Measurements from ENCODE around the gene SLK. TPM values are rescaled to one million over a fixed set of nuclear protein-coding genes. Genes with fewer than 3 reads are reported as not detected.

Gene SLK
- total and polyA plus RNA-seq, 2 donors (not counting 3 experiments of a cell fraction or from before 2014, with no cell fraction given): 4.5 to 36.0 TPM

GRCh38 chr10:104067525-104067924, 100.6 kb downstream of the SLK start:
- intact Hi-C loops (cut with micrococcal nuclease) (no loop called here), dilution Hi-C loops (cut with MboI; ENCODE audit: extremely low pct_ligation_motif_present, low sequenced_read_pairs) (no loop called here)
- DNase-seq (ENCODE audit: low read depth, low spot score) (no peak), FAIRE-seq (no peak)
- no peak for TF ChIP-seq MYC (IDR thresholded peaks at IDR 0.05; ENCODE audit: low read depth, low read length)
- TF ChIP-seq MAX (IDR thresholded peaks at IDR 0.05; ENCODE audit: insufficient read depth, insufficient read length): no peak
- TF ChIP-seq EZH2 (IDR thresholded peaks at IDR 0.05; ENCODE audit: borderline replicate concordance, low read depth, low read length, severe bottlenecking): no peak
- TF ChIP-seq POLR2AphosphoS5 (IDR thresholded peaks at IDR 0.05; ENCODE audit: insufficient read depth, low read depth, low read length): no peak
- no peak for TF ChIP-seq JUN (IDR thresholded peaks at IDR 0.05; ENCODE audit: borderline replicate concordance, insufficient read depth, insufficient read length, low read depth)
- TF ChIP-seq GATA2 (IDR thresholded peaks at IDR 0.05; ENCODE audit: insufficient read depth, insufficient read length, low read depth, low read length): no peak
- TF ChIP-seq CTCF (IDR thresholded peaks at IDR 0.05; ENCODE audit: extremely low read depth in 1 of 2, insufficient read depth in 1 of 2, low read depth in 1 of 2, low read length in 2 of 2): no peak
- no peak for TF ChIP-seq POLR2A (IDR thresholded peaks at IDR 0.05; ENCODE audit: low read depth, low read length)
- no peak for TF ChIP-seq FOS (IDR thresholded peaks at IDR 0.05; ENCODE audit: borderline replicate concordance, insufficient read depth, low read length)
- H3K27ac ChIP-seq (ENCODE audit: insufficient read depth, low read depth, low read length): no peak overlapping the region
- ChIA-PET POLR2A (interaction anchor here (0.6 kb wide), 1 partner anchor 17 kb away, joined by 4 read pairs; no protein-coding TSS in a partner anchor), CTCF (interaction anchor here (0.7 to 1.4 kb wide), 3 partner anchors 11 to 54 kb away, joined by 3 to 4 read pairs (median 3); partner anchors contain the start of gene SFR1)
- no peak overlapping the region for H3K4me2 ChIP-seq (ENCODE audit: insufficient read depth, low read length)
- no peaks in the 10 kb centered on the region for H3K27me3 ChIP-seq (ENCODE audit: control insufficient read depth in 2 of 2, insufficient read depth in 2 of 2, low read length in 2 of 2)
- H3K4me1 ChIP-seq (ENCODE audit: control insufficient read depth, extremely low read depth, insufficient read depth, low read length): no peaks in the 10 kb centered on the region
- no peaks in the 10 kb centered on the region for H3K36me3 ChIP-seq (ENCODE audit: control insufficient read depth in 2 of 2, extremely low read depth in 1 of 2, insufficient read depth in 2 of 2, low read length in 2 of 2)
- H3K79me2 ChIP-seq (ENCODE audit: control insufficient read depth, insufficient read depth, low read length): no peaks in the 10 kb centered on the region
- H4K20me1 ChIP-seq (replicated peaks; ENCODE audit: control insufficient read depth, extremely low read depth, insufficient read depth, low read length): no peaks in the 10 kb centered on the region
- no TSS peak for BruUV-seq (replicated peaks)
- H3K4me3 ChIP-seq (replicated peaks in 1 of 3; ENCODE audit: insufficient read depth in 1 of 3, low read depth in 1 of 3, low read length in 3 of 3): no peak overlapping the region
- H2AFZ ChIP-seq (ENCODE audit: low read depth, low read length): no peak overlapping the region
- H3K9me3 ChIP-seq (replicated peaks; ENCODE audit: control insufficient read depth, insufficient read depth, low read length): no peaks in the 10 kb centered on the region
- no peak overlapping the region for H3K9ac ChIP-seq (replicated peaks; ENCODE audit: extremely low read depth, insufficient read depth, low read length)
- H3K9me1 ChIP-seq (replicated peaks; ENCODE audit: control insufficient read depth, extremely low read depth, insufficient read depth, low read length): no peaks in the 10 kb centered on the region

Data from endothelial cell of umbilical vein (primary cell).